AG20443 (cell line): Measurements from ENCODE around the gene RAB11B.
"Not testable (repeated sequence)": the region's sequence is repeated elsewhere in the genome, so short reads cannot be mapped to it uniquely, and the experiment has no call there.

Source experiments
- DNase-seq: peaks from one replicate; pipeline ENCODE4 v3.0.0; 2012; ENCODE audit warnings: low spot score, mixed read lengths

Gene RAB11B

DNA sequence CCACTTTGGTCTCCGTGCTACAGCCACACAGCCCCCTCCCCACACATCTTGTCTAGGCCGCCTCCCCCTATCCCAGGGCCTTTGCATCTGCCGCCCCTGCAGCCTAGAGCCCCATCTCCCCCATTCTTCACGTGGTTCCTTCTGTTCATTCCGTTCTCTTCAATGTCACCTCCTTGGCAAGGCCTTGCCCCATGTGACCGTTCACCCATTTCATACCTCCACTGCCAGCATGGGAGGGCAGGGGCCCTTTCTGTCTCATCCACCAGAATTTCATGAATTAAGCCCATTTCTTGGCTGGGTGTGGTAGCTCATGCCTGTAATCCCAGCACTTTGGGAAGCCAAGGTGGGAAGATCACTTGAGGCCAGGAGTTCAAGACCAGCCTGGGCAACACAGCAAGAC, 38.9 kb downstream of the RAB11B start:
- no peak for DNase-seq

DNA sequence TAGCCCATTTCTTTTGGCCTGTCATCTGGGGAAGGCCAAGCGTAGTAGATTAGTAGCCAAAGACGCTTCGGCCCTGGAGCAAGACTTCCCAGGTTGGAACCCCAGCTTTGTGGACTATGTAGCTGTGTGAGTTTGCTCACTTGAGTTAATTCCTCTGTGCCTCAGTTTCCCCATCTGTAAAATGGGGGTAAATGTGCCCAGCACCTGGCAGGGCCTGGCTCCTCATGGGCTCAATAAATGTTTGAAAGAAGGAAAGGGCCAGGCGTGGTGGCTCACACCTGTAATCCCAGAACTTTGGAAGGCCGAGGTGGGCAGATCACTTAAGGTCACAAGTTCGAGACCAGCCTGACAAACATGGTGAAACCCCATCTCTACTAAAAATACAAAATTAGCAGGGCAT, 39.7 kb downstream of the RAB11B start:
- no peak for DNase-seq

DNA sequence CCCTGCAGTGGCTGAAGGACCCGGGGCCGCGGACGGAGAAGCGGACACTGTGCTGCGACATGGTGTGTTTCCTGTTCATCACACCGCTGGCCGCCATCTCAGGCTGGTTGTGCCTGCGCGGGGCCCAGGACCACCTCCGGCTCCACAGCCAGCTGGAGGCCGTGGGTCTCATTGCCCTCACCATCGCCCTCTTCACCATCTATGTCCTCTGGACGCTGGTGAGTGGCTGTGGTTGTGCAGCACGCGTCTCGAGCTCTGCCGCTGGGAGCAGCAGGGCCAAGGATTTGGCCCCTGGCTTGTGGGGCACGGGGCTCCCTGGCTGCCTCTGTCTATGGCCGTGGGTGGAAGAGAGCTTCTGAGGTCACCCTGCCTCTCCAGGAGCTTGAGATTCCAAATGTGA, 40.5 kb downstream of the RAB11B start:
- no peak for DNase-seq

DNA sequence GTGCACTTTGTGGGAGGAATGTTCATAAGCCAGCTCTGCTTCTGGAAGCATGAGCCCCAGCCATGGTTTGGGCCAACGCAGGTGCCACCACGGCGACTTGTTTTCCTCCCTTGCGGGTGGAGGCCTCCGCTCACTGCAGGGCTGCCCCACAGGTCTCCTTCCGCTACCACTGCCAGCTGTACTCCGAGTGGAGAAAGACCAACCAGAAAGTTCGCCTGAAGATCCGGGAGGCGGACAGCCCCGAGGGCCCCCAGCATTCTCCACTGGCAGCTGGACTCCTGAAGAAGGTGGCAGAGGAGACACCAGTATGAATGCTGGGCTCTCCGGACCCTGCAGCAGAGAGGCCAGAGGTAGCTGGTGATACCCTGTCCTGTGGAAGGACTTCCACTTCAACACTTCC, 48.1 kb downstream of the RAB11B start:
- no peak for DNase-seq

DNA sequence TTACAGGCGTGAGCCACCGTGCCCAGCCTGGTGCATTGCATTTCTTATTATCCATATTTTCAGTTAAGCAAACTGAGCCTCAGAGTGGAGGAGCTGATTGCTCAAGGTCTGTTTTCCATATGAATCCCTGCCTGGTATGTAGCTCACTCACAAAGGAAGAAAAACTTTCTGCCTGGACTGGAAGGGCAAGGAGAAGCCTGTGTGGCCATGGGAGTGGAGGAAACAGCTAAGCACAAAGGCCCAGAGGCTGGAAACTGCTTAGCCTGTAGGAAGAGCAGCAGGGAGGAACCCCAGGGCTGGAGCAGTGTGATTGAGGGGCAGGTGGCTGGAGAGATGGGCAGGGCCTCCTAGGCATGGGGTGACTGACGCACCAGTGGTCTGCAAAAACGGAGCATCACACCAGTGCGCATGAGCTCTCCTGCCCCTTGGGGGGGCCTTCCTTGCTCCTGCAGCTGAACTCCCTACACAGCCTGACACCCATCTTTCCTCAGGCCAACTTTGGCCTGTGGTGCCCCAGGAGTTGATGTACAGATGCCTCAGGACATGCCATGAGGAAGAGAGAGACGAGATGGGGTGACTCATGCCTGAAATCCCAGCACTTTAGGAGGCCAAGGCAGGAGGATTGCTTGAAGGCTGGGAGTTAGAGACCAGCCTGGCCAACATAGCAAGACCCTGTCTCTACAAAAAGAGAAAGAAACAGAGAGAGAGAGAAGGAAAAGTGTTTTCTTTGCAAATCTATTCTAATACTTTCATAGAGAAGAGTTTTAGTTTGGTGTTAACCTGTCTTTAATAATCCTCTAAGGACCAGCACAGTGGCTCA, 51.8 kb downstream of the RAB11B start:
- DNase-seq: no peak

DNA sequence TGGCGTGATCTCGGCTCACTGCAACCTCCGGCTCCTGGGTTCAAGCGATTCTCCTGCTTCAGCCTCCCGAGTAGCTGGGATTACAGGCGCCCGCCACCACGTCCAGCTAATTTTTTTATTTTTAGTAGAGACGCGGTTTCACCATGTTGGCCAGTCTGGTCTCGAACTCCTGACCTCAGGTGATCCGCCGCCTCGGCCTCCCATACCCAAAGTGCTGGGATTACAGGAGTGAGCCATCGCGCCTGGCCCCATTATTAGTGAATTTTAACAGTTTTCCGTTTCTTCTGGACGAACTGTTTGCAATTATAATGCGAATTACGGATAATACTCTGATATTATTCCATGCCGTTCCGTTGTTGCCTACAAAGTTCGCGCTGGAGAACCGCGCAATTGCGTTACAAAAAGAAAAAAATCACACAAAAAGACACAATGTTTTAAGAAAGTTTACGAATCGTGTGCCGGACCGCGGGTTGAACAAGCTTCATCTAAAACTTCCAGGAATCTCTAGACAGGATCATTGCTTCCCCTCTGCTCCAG, 54.0 kb downstream of the RAB11B start:
- DNase-seq: not testable (repeated sequence)

DNA sequence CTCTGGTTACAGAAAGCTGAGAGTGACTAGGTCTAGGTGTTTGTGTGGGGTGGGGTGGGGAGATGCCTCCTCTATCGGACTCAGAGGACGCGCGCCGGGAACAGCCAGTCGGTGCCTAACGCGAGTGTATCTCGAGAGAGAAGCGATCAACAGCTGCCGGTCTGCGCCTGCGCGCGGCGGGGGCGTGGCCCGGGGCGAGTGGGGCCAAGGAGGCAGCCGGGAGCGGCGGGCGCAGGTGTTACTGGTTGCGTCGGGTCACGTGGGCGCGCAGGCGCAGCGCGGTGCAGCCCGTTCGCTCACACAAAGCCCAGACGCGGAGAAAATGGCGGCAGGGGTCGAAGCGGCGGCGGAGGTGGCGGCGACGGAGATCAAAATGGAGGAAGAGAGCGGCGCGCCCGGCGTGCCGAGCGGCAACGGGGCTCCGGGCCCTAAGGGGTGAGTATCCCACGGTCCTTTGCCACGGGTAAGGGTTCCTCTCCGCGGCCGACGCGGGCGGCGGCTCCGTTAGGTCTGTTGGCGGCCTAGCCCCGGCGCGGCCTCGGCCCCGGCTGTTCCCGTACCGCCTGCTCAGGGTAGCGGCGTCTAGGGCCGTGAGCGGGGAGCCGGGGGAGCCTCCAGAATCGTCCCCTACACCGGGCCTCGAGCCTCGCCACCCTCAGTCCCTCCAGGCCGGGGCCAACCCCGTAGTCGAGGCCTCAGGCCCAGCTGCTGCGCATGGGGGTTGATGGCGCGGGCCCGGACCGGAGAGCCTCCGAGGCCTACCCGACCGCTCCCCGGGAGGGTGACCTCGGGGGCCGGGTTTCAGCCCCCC, 54.7 kb downstream of the RAB11B start, which contains the start of gene HNRNPM:
TSS of gene HNRNPM (plus strand) at position 299 of the 811 bp plus-strand sequence. CDS start at position 323, 24 bp downstream.
- DNase-seq: peak; percentile 100

DNA sequence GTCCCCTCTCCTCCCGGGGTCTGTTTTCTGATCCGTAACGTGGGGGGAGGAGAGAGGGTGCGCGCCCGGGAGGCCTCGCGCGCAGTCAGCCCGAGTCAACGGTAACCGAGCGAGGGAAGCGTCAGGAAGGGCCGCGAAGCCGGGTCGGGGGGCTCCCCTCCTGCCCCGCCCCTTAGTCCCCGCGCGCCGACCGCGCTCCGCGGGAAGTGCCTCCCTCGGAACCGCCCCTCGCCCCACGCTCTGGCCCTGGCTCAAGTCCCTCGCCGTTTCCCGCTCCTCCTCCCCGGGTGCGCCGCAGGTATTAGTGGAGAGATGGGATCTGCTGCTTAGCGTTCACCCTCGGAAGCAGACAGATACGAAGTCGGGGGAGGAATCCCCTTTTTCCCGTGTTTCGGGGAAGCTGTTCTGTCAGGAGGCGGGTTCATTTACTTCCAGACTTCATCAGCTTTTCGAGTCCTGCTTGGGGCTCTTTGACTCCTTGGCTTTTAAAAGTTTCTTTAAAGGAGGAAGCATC, 55.4 kb downstream of the RAB11B start:
- peak; percentile 58 for DNase-seq

DNA sequence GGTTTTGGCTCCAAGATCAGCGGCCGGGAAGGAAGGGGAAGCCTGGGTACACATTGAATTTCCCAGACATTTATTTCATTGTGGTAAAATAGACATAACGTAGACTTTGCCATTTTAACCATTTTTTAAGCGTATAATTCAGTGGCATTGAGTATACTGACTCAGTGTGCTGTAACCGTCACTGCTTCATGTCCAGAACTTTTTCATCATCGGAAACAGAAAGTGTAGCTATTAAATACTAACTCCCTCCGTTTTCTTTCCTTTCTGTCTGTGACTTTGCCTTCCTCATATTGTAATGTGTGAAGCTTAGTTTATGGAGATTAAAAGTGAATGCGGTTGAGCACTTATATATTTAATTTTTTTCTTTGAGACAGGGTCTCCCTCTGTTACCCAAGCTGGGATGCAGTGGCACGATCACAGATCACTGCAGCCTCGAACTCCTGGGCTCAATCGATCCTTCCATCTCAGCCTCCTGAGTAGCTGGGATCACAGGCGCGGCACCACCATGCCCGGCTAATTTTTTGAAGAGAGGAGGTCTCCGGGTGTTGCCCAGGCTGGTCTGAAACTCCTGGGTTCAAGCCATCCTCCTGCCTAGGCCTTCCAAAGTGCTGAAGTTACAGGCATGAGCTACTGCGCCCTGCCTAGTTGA, 56.0 kb downstream of the RAB11B start:
- no peak for DNase-seq

DNA sequence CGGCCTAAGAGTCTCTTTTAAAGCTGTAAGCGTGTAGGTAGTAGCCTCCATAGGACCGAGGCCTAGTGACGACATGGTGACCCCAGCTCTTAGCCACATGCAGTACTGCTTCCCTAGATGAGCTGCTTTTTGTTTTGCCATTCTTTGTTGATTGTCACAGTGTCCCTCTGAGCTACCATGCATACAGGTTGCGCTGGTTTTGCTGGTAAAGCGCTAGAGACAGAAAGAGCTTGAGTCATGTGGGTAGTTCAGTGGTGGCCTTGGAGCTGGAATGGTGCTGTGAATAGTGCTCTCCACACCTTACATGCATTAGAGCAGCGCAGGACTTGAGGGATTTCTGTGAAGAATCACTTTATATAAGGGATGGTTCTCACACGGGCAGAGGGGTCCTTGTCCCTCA, 59.7 kb downstream of the RAB11B start:
- DNase-seq: no peak

DNA sequence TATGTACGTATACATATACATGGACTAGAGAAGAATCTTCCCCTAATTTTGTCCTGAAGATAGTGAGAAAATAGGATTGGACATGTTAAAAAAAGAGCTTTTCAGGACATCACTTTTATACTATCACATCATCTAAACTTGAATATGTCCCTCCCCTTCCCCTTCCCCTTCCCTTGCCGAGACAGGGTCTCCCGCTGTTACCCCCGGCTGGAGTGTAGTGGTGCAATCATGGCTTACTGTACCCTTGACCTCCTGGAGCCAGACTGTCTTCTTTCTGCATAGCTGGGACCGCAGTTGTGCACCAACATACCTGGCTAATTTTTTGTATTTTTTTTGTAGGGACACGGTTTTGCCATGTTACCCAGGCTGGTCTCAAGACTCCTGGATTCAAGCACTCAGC, 61.2 kb downstream of the RAB11B start:
- DNase-seq: no peak

DNA sequence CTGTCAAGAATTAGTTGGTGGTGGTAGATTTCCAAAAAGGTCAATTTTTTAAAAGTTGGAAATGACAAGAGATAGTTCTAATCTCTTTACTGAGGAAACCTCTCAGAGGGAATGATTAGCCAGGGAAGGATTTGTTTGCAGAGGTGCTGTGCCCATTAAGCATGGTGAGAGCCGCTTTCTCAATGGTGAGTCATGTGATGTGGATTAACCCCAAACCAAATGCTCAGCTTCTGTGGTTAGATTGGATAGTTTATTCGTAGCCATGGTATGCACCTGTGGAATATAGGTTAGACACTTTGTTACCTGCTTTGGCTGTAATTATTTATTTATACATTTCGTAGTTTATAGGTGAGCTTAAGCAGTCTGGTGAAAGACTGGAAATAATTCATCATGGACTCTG, 61.7 kb downstream of the RAB11B start:
- DNase-seq: peak; percentile 56

DNA sequence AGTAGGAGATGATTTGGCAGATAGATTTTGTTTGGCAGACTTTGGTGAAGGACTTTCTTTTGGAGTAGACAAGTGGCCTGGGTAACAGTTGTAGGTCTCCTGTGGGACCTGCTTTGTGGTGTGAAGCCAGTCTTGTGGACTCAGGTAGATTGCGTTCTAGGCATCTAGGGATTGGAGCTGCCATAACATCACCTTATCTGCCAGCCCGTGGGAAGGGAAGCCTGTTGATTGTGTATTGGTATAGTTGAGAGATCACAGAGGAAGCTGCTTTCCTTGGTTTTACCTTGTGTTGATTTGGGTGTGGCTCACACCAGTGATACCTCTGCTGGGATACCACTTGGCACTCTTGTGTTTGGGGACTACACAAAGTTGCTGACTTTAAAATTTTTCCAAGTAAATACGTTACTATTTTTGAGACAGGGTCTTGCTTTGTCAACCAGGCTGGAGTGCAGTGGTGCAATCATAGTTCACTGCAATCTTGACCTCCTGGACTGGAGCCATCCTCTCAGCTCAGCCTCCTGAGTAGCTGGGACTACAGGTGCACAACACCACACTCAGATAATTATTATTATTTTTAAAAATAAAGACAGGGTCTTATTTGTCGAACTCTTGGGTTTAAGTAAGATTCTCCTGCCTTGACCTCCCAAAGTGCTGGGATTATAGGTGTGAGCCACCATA, 62.4 kb downstream of the RAB11B start:
- no peak for DNase-seq

DNA sequence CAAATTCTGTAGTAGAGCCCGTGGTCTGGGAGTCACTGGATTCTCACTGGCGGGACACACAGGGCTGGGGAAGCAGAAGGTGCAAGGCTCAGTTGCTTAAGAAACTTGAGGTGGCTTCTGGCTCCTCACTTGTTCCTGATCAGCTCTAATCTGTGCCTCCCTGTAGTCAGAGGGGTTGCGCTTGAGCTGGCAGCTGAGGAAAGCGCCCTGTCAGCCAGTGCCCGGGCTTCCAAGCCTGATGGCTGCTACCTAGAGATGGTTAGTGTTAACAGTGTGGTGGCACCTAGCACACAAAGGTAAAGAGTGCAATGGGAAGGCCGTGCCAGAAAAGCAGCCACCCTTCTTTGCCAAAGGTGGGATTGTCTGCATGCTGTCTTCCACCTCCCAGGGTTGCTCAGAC, 63.5 kb downstream of the RAB11B start:
- DNase-seq: no peak
